Measurements from ENCODE around the gene NPIPA7.
"Not testable (repeated sequence)": the region's sequence is repeated elsewhere in the genome, so short reads cannot be mapped to it uniquely, and the experiment has no call there.

Gene NPIPA7

DNA sequence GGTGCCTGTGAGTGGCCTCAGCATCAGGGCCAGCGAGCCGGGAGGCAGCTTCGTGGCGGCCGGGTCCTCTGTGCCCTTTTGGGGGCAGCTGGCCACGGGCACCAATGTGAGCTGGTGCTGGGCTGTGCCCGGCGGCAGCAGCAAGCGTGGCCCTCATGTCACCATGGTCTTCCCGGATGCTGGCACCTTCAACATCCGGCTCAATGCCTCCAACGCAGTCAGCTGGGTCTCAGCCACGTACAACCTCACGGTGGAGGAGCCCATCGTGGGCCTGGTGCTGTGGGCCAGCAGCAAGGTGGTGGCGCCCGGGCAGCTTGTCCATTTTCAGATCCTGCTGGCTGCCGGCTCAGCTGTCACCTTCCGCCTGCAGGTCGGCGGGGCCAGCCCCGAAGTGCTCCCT lies 13.1 kb upstream of the NPIPA7 start:
- H3K27me3 ChIP-seq (replicated peaks; ENCODE audit: insufficient read depth, low read length); H3K27ac ChIP-seq (ENCODE audit: low read length); DNase-seq; H3K4me2 ChIP-seq (ENCODE audit: low read depth, low read length); H3K4me1 ChIP-seq (ENCODE audit: low read length); H3K9me2 ChIP-seq (replicated peaks; ENCODE audit: insufficient read depth, low read length); H3K9me3 ChIP-seq (replicated peaks; ENCODE audit: insufficient read depth, low read length); H3K36me3 ChIP-seq (replicated peaks; ENCODE audit: insufficient read depth, low read length); H3F3A ChIP-seq (ENCODE audit: insufficient read depth, low read length); H2AFZ ChIP-seq (ENCODE audit: low read length); H4K20me1 ChIP-seq (ENCODE audit: insufficient read depth, low read length); H3K4me3 ChIP-seq (ENCODE audit: low read length); H3K9ac ChIP-seq (ENCODE audit: low read length); H3K79me2 ChIP-seq (ENCODE audit: low read length): not testable (repeated sequence)

DNA sequence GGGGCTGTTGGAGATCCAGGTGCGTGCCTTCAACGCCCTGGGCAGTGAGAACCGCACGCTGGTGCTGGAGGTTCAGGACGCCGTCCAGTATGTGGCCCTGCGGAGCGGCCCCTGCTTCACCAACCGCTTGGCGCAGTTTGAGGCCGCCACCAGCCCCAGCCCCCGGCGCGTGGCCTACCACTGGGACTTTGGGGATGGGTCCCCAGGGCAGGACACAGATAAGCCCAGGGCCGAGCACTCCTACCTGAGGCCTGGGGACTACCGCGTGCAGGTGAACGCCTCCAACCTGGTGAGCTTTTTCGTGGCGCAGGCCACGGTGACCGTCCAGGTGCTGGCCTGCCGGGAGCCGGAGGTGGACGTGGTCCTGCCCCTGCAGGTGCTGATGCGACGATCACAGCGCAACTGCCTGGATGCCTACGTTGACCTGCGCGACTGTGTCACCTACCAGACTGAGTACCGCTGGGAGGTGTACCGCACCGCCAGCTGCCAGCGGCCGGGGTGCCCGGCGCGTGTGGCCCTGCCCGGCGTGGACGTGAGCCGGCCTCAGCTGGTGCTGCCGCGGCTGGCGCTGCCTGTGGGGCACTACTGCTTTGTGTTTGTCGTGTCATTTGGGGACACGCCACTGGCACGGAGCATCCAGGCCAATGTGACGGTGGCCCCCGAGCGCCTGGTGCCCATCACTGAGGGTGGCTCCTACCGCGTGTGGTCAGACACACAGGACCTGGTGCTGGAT lies 12.2 kb upstream of the NPIPA7 start:
- not testable (repeated sequence) for H3K9me3 ChIP-seq (replicated peaks; ENCODE audit: insufficient read depth, low read length)

DNA sequence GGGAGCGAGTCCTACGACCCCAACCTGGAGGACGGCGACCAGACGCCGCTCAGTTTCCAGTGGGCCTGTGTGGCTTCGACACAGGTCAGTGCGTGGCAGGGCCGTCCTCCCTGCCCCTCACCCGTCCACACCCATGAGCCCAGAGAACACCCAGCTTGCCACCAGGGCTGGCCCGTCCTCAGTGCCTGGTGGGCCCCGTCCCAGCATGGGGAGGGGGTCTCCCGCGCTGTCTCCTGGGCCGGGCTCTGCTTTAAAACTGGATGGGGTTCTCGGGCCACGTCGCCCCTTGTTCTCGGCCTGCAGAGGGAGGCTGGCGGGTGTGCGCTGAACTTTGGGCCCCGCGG lies 11.7 kb upstream of the NPIPA7 start:
- H3K9me3 ChIP-seq (replicated peaks; ENCODE audit: insufficient read depth, low read length); H3K9ac ChIP-seq (ENCODE audit: low read length); H3K4me3 ChIP-seq (ENCODE audit: low read length); H3K79me2 ChIP-seq (ENCODE audit: low read length); H3K4me2 ChIP-seq (ENCODE audit: low read depth, low read length); H2AFZ ChIP-seq (ENCODE audit: low read length); H3K27me3 ChIP-seq (replicated peaks; ENCODE audit: insufficient read depth, low read length); H3K9me2 ChIP-seq (replicated peaks; ENCODE audit: insufficient read depth, low read length); H3K27ac ChIP-seq (ENCODE audit: low read length); H4K20me1 ChIP-seq (ENCODE audit: insufficient read depth, low read length); H3K36me3 ChIP-seq (replicated peaks; ENCODE audit: insufficient read depth, low read length); H3K4me1 ChIP-seq (ENCODE audit: low read length); H3F3A ChIP-seq (ENCODE audit: insufficient read depth, low read length); DNase-seq: not testable (repeated sequence)

More for the DNA sequence above, 12.2 kb upstream of the NPIPA7 start:
- not testable (repeated sequence) for DNase-seq; H3K27ac ChIP-seq (ENCODE audit: low read length); H3K4me2 ChIP-seq (ENCODE audit: low read depth, low read length); H3K9ac ChIP-seq (ENCODE audit: low read length); H3K27me3 ChIP-seq (replicated peaks; ENCODE audit: insufficient read depth, low read length); H3F3A ChIP-seq (ENCODE audit: insufficient read depth, low read length); H3K4me1 ChIP-seq (ENCODE audit: low read length); H3K79me2 ChIP-seq (ENCODE audit: low read length); H3K4me3 ChIP-seq (ENCODE audit: low read length); H3K36me3 ChIP-seq (replicated peaks; ENCODE audit: insufficient read depth, low read length); H2AFZ ChIP-seq (ENCODE audit: low read length); H3K9me2 ChIP-seq (replicated peaks; ENCODE audit: insufficient read depth, low read length); H4K20me1 ChIP-seq (ENCODE audit: insufficient read depth, low read length)

DNA sequence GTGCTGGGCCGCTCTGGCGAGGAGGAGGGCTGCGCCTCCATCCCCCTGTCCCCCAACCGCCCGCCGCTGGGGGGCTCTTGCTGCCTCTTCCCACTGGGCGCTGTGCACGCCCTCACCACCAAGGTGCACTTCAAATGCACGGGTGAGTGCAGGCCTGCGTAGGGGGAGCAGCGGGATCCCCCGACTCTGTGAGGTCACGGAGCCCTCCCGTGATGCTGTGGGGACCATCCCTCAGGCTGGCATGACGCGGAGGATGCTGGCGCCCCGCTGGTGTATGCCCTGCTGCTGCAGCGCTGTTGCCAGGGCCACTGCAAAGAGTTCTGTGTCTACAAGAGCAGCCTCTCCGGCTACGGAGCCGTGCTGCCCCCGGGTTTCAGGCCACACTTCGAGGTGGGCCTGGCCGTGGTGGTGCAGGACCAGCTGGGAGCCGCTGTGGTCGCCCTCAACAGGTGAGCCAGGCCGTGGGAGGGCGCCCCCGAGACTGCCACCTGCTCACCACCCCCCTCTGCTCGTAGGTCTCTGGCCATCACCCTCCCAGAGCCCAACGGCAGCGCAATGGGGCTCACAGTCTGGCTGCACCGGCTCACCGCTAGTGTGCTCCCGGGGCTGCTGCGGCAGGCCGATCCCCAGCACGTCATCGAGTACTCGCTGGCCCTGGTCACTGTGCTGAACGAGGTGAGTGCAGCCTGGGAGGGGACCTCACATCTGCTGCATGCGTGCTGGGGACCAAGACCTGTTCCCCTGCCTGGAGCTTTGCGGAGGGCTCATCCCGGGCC lies 9.7 kb upstream of the NPIPA7 start:
- not testable (repeated sequence) for H3K9me2 ChIP-seq (replicated peaks; ENCODE audit: insufficient read depth, low read length); H3K79me2 ChIP-seq (ENCODE audit: low read length); H3K4me3 ChIP-seq (ENCODE audit: low read length); H3K27me3 ChIP-seq (replicated peaks; ENCODE audit: insufficient read depth, low read length); DNase-seq; H4K20me1 ChIP-seq (ENCODE audit: insufficient read depth, low read length); H3K27ac ChIP-seq (ENCODE audit: low read length); H3K9ac ChIP-seq (ENCODE audit: low read length); H3K4me2 ChIP-seq (ENCODE audit: low read depth, low read length); H3F3A ChIP-seq (ENCODE audit: insufficient read depth, low read length); H3K9me3 ChIP-seq (replicated peaks; ENCODE audit: insufficient read depth, low read length); H3K36me3 ChIP-seq (replicated peaks; ENCODE audit: insufficient read depth, low read length); H2AFZ ChIP-seq (ENCODE audit: low read length); H3K4me1 ChIP-seq (ENCODE audit: low read length)

DNA sequence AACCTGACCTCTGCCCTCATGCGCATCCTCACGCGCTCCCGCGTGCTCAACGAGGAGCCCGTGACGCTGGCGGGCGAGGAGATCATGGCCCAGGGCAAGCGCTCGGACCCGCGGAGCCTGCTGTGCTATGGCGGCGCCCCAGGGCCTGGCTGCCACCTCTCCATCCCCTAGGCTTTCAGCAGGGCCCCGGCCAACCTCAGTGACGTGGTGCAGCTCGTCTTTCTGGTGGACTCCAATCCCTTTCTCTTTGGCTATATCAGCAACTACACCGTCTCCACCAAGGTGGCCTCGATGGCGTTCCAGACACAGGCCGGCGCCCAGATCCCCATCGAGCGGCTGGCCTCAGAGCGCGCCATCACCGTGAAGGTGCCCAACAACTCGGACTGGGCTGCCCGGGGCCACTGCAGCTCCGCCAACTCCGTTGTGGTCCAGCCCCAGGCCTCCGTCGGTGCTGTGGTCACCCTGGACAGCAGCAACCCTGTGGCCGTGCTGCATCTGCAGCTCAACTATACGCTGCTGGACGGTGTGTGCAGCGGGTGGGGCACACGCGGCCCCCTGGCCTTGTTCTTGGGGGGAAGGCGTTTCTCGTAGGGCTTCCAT lies 7.7 kb upstream of the NPIPA7 start:
- H3K4me3 ChIP-seq (ENCODE audit: low read length); H3K9me3 ChIP-seq (replicated peaks; ENCODE audit: insufficient read depth, low read length); H3K79me2 ChIP-seq (ENCODE audit: low read length); H4K20me1 ChIP-seq (ENCODE audit: insufficient read depth, low read length); H3K36me3 ChIP-seq (replicated peaks; ENCODE audit: insufficient read depth, low read length); H3K9ac ChIP-seq (ENCODE audit: low read length); H3K4me1 ChIP-seq (ENCODE audit: low read length); H3K27me3 ChIP-seq (replicated peaks; ENCODE audit: insufficient read depth, low read length); H3F3A ChIP-seq (ENCODE audit: insufficient read depth, low read length); H2AFZ ChIP-seq (ENCODE audit: low read length); H3K27ac ChIP-seq (ENCODE audit: low read length); H3K4me2 ChIP-seq (ENCODE audit: low read depth, low read length); H3K9me2 ChIP-seq (replicated peaks; ENCODE audit: insufficient read depth, low read length); DNase-seq: not testable (repeated sequence)

DNA sequence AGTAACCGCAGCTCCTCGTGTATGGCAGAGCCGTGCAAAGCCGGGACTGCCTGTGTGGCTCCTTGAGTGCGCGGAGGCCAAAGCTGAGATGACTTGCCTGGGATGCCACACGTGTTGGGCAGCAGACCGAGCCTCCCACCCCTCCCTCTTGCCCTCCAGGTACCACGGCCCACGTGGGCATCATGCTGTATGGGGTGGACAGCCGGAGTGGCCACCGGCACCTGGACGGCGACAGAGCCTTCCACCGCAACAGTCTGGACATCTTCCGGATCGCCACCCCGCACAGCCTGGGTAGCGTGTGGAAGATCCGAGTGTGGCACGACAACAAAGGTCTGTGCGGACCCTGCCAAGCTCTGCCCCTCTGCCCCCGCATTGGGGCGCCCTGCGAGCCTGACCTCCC lies 4.7 kb upstream of the NPIPA7 start:
- not testable (repeated sequence) for H3K4me2 ChIP-seq (ENCODE audit: low read depth, low read length)

DNA sequence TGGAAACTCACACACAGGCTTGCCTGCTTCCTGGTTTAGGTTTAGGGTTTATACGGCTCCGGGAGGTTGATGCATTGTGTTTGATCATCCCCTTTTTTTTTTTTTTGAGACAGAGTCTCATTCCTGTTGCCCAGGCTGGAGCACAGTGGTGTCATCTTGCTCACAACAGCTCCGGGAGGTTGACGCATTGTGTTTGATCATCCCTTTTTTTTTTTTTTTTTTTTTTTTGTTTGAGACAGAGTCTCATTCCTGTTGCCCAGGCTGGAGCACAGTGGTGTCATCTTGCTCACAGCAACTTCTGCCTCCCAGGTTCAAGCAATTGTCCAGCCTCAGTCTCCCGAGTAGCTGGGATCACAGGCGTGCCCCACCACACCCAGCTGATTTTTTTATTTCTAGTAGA lies 20.7 kb downstream of the NPIPA7 start:
- H3K4me1 ChIP-seq (ENCODE audit: low read length); H3K9me2 ChIP-seq (replicated peaks; ENCODE audit: insufficient read depth, low read length); H2AFZ ChIP-seq (ENCODE audit: low read length); H3K27me3 ChIP-seq (replicated peaks; ENCODE audit: insufficient read depth, low read length); H3K9ac ChIP-seq (ENCODE audit: low read length); H4K20me1 ChIP-seq (ENCODE audit: insufficient read depth, low read length); H3K9me3 ChIP-seq (replicated peaks; ENCODE audit: insufficient read depth, low read length); H3K79me2 ChIP-seq (ENCODE audit: low read length); H3K27ac ChIP-seq (ENCODE audit: low read length); H3K4me2 ChIP-seq (ENCODE audit: low read depth, low read length); DNase-seq; H3F3A ChIP-seq (ENCODE audit: insufficient read depth, low read length); H3K4me3 ChIP-seq (ENCODE audit: low read length); H3K36me3 ChIP-seq (replicated peaks; ENCODE audit: insufficient read depth, low read length): not testable (repeated sequence)

More for the DNA sequence above, 4.7 kb upstream of the NPIPA7 start:
- not testable (repeated sequence) for DNase-seq; H3F3A ChIP-seq (ENCODE audit: insufficient read depth, low read length); H3K36me3 ChIP-seq (replicated peaks; ENCODE audit: insufficient read depth, low read length); H3K27me3 ChIP-seq (replicated peaks; ENCODE audit: insufficient read depth, low read length); H3K79me2 ChIP-seq (ENCODE audit: low read length); H2AFZ ChIP-seq (ENCODE audit: low read length); H3K9me2 ChIP-seq (replicated peaks; ENCODE audit: insufficient read depth, low read length); H3K9ac ChIP-seq (ENCODE audit: low read length); H4K20me1 ChIP-seq (ENCODE audit: insufficient read depth, low read length); H3K4me3 ChIP-seq (ENCODE audit: low read length); H3K27ac ChIP-seq (ENCODE audit: low read length); H3K4me1 ChIP-seq (ENCODE audit: low read length); H3K9me3 ChIP-seq (replicated peaks; ENCODE audit: insufficient read depth, low read length)

DNA sequence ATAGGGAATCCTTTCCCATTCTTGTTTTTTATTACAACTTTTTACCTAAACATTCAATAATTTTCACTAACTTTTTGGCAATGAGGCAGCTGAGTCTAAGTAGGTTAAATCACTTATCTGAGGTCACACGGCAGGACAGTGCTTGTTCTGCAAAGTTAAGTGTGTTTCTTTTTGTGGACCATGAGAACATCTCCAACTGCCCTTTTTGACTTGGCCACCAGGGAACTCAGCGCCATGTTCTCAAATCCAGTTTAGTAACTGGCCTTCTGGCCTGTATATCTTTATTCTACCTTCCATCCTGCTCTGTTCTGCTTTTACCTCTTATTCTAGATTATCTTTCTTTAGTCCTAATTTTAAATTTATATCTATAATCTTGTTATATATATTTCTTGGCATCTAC lies 23.4 kb downstream of the NPIPA7 start:
- not testable (repeated sequence) for H3K4me3 ChIP-seq (ENCODE audit: low read length); H3K9ac ChIP-seq (ENCODE audit: low read length); H4K20me1 ChIP-seq (ENCODE audit: insufficient read depth, low read length); H3K9me3 ChIP-seq (replicated peaks; ENCODE audit: insufficient read depth, low read length); H2AFZ ChIP-seq (ENCODE audit: low read length); DNase-seq; H3K9me2 ChIP-seq (replicated peaks; ENCODE audit: insufficient read depth, low read length); H3K79me2 ChIP-seq (ENCODE audit: low read length); H3K4me1 ChIP-seq (ENCODE audit: low read length); H3K4me2 ChIP-seq (ENCODE audit: low read depth, low read length); H3K36me3 ChIP-seq (replicated peaks; ENCODE audit: insufficient read depth, low read length); H3F3A ChIP-seq (ENCODE audit: insufficient read depth, low read length); H3K27ac ChIP-seq (ENCODE audit: low read length); H3K27me3 ChIP-seq (replicated peaks; ENCODE audit: insufficient read depth, low read length)
